ENCODE measurements around the gene ZNF33B. TPM values are rescaled to one million over a fixed set of nuclear protein-coding genes. Genes with fewer than 3 reads are reported as not detected.

Gene ZNF33B
- total and polyA plus RNA-seq, 4 donors = 8.6 to 41.2 (median 18.7) TPM

- no peaks in the 10 kb centered on the region for H3K27me3 ChIP-seq (ENCODE audit: control insufficient read depth in 3 of 3, insufficient read depth in 3 of 3, low read length in 2 of 3)
- H3K9ac ChIP-seq (ENCODE audit: insufficient read depth in 1 of 2, low read length in 2 of 2) = peak overlapping the region; percentile 43 to 82
- peak overlapping the region; percentile 36 to 46 for H3K27ac ChIP-seq (ENCODE audit: low read depth in 1 of 2, low read length in 1 of 2)
- peaks cover 0 to 19% (median 9%) of the 10 kb centered on the region in 5 donors for H3K4me1 ChIP-seq (ENCODE audit: control insufficient read depth in 5 of 5, insufficient read depth in 5 of 5, low read length in 5 of 5)
- H3K4me3 ChIP-seq = peak overlapping the region; percentile 25
- 7% methylated on average over 14 of the region's 14 CpGs for WGBS, 2 donors
- TF ChIP-seq CTCF (IDR thresholded peaks at IDR 0.05; ENCODE audit: control extremely low read depth, extremely low read depth) = no peak
- no peaks in the 10 kb centered on the region for H3K9me3 ChIP-seq (ENCODE audit: control insufficient read depth in 4 of 4, insufficient read depth in 3 of 4, low read length in 3 of 4)
- peaks cover 0 to 2% (median 0%) of the 10 kb centered on the region in 4 donors for H3K36me3 ChIP-seq (ENCODE audit: control insufficient read depth in 4 of 4, insufficient read depth in 4 of 4, low read length in 4 of 4)
- DNase-seq (no peak), ATAC-seq (ENCODE audit: insufficient read depth, low FRiP score) (peak; percentile 32)
These were observed 85.3 kb downstream of the ZNF33B start for GRCh38 chr10:42553064-42553407.

- DNase-seq (peak; percentile 96 to 99 (median 98)), ATAC-seq (ENCODE audit: insufficient read depth, low FRiP score) (peak; percentile 99)
- H3K27me3 ChIP-seq (ENCODE audit: control insufficient read depth in 3 of 3, insufficient read depth in 3 of 3, low read length in 2 of 3) = no peaks in the 10 kb centered on the region
- peak overlapping the region; percentile 92 for H3K4me3 ChIP-seq
- no peak for TF ChIP-seq CTCF (IDR thresholded peaks at IDR 0.05; ENCODE audit: control extremely low read depth, extremely low read depth)
- H3K36me3 ChIP-seq (ENCODE audit: control insufficient read depth in 4 of 4, insufficient read depth in 4 of 4, low read length in 4 of 4) = peaks cover 0 to 2% (median 0%) of the 10 kb centered on the region in 4 donors
- WGBS, 2 donors = 0% methylated on average over 56 to 61 of the region's 61 CpGs
- H3K9ac ChIP-seq (ENCODE audit: insufficient read depth in 1 of 2, low read length in 2 of 2) = peak overlapping the region; percentile 79 to 87
- peak overlapping the region; percentile 9 to 82 for H3K27ac ChIP-seq (ENCODE audit: low read depth in 1 of 2, low read length in 1 of 2)
- H3K9me3 ChIP-seq (ENCODE audit: control insufficient read depth in 4 of 4, insufficient read depth in 3 of 4, low read length in 3 of 4) = no peaks in the 10 kb centered on the region
- peaks cover 0 to 19% (median 9%) of the 10 kb centered on the region in 5 donors for H3K4me1 ChIP-seq (ENCODE audit: control insufficient read depth in 5 of 5, insufficient read depth in 5 of 5, low read length in 5 of 5)
These were observed 85.9 kb downstream of the ZNF33B start for GRCh38 chr10:42552188-42553063.

- Histone ChIP-seq H3K27ac (ENCODE audit: low read depth in 1 of 2, low read length in 1 of 2) (peak overlapping the region in 1 of 2 donors; percentile 82), H3K9me3 (ENCODE audit: control insufficient read depth in 4 of 4, insufficient read depth in 3 of 4, low read length in 3 of 4) (no peaks in the 10 kb centered on the region), H3K36me3 (ENCODE audit: control insufficient read depth in 4 of 4, insufficient read depth in 4 of 4, low read length in 4 of 4) (peaks cover 0 to 2% (median 0%) of the 10 kb centered on the region in 4 donors), H3K4me3 (peak overlapping the region; percentile 92), H3K27me3 (ENCODE audit: control insufficient read depth in 3 of 3, insufficient read depth in 3 of 3, low read length in 2 of 3) (no peaks in the 10 kb centered on the region), H3K4me1 (ENCODE audit: control insufficient read depth in 5 of 5, insufficient read depth in 5 of 5, low read length in 5 of 5) (peaks cover 0 to 16% (median 9%) of the 10 kb centered on the region in 5 donors), H3K9ac (ENCODE audit: insufficient read depth in 1 of 2, low read length in 2 of 2) (peak overlapping the region; percentile 79 to 87)
- DNase-seq (peak in 1 of 3 donors; percentile 1), ATAC-seq (ENCODE audit: insufficient read depth, low FRiP score) (no peak)
- TF ChIP-seq CTCF (IDR thresholded peaks at IDR 0.05; ENCODE audit: control extremely low read depth, extremely low read depth) = no peak
- WGBS, 2 donors = 52 to 60% methylated on average over 24 of the region's 24 CpGs
These were observed 86.7 kb downstream of the ZNF33B start for GRCh38 chr10:42551582-42552187.

Data from lung (tissue), 12 donors.